ENCODE measurements around the gene KRT2.

GRCh38 chr12:52630008-52630500, 22.0 kb downstream of the KRT2 start:
- TF ChIP-seq MYC (IDR thresholded peaks at IDR 0.05; ENCODE audit: low read depth, low read length), result no peak
- no peak for TF ChIP-seq CTCF (IDR thresholded peaks at IDR 0.05; ENCODE audit: extremely low read depth in 1 of 2, insufficient read depth in 1 of 2, low read depth in 1 of 2, low read length in 2 of 2)
- TF ChIP-seq POLR2A (IDR thresholded peaks at IDR 0.05; ENCODE audit: low read depth, low read length), result no peak
- no peak for TF ChIP-seq MAX (IDR thresholded peaks at IDR 0.05; ENCODE audit: insufficient read depth, insufficient read length)
- TF ChIP-seq POLR2AphosphoS5 (IDR thresholded peaks at IDR 0.05; ENCODE audit: insufficient read depth, low read depth, low read length), result no peak
- no peak for TF ChIP-seq EZH2 (IDR thresholded peaks at IDR 0.05; ENCODE audit: borderline replicate concordance, low read depth, low read length, severe bottlenecking)
- no peak for TF ChIP-seq JUN (IDR thresholded peaks at IDR 0.05; ENCODE audit: borderline replicate concordance, insufficient read depth, insufficient read length, low read depth)
- no peak for TF ChIP-seq FOS (IDR thresholded peaks at IDR 0.05; ENCODE audit: borderline replicate concordance, insufficient read depth, low read length)

Measured in endothelial cell of umbilical vein (primary cell).